RWPE2 (cell line): ENCODE results near the gene HDAC3.

Experiments
- ATAC-seq: fragments of 200-7000 bp; cut with Tn5 transposase; 3 replicates; pipeline ENCODE4 v1.9.1; 2021; ENCODE audit warnings: low read depth
- DNase-seq: peaks from one replicate; pipeline ENCODE4 v3.0.0-alpha.2; 2020; ENCODE audit warnings: low spot score
- H3K27ac ChIP-seq: fragments of 450-650 bp; 2 replicates; pipeline ENCODE4 v1.5.1; 2017; ENCODE audit warnings: mild to moderate bottlenecking; ENCODE audit not compliant: poor library complexity, severe bottlenecking
- H3K27me3 ChIP-seq: fragments of 250-450 bp; sonication (Bioruptor Pico); 2 replicates; pipeline ENCODE4 v1.5.1; 2021; ENCODE audit warnings: mild to moderate bottlenecking, moderate library complexity; ENCODE audit not compliant: insufficient read depth, poor library complexity, severe bottlenecking
- H3K36me3 ChIP-seq: fragments of 250-450 bp; sonication (Bioruptor Pico); 2 replicates; pipeline ENCODE4 v1.5.1; 2020; ENCODE audit warnings: low read depth, mild to moderate bottlenecking, moderate library complexity
- H3K4me1 ChIP-seq: fragments of 250-450 bp; sonication (Bioruptor Pico); 2 replicates; pipeline ENCODE4 v1.5.1; 2021; ENCODE audit warnings: mild to moderate bottlenecking, moderate library complexity; ENCODE audit not compliant: insufficient read depth, poor library complexity, severe bottlenecking
- H3K4me3 ChIP-seq: fragments of 250-450 bp; sonication (Bioruptor Pico); 2 replicates; pipeline ENCODE4 v1.5.1; 2021; ENCODE audit warnings: mild to moderate bottlenecking, moderate library complexity; ENCODE audit not compliant: severe bottlenecking
- H3K9me3 ChIP-seq: fragments of 250-450 bp; sonication (Bioruptor Pico); 2 replicates; pipeline ENCODE4 v1.5.1; 2021; ENCODE audit warnings: mild to moderate bottlenecking, moderate library complexity; ENCODE audit not compliant: severe bottlenecking
- CTCF ChIP-seq: fragments of 450-650 bp; IDR thresholded peaks from one replicate; pipeline ENCODE4 v1.5.1; 2017; ENCODE audit warnings: mild to moderate bottlenecking, moderate library complexity; ENCODE audit not compliant: poor library complexity, severe bottlenecking

Gene HDAC3

GRCh38 chr5:141647851-141648250, 11.2 kb upstream of the HDAC3 start:
- Histone ChIP-seq H3K4me3 (no peak overlapping the region), H3K9me3 (no peaks in the 10 kb centered on the region), H3K27ac (no peak overlapping the region), H3K4me1 (no peaks in the 10 kb centered on the region), H3K36me3 (peaks cover 12% of the 10 kb centered on the region), H3K27me3 (no peaks in the 10 kb centered on the region)
- no peak for TF ChIP-seq CTCF
- no peak for DNase-seq
- ATAC-seq: no peak

DNA sequence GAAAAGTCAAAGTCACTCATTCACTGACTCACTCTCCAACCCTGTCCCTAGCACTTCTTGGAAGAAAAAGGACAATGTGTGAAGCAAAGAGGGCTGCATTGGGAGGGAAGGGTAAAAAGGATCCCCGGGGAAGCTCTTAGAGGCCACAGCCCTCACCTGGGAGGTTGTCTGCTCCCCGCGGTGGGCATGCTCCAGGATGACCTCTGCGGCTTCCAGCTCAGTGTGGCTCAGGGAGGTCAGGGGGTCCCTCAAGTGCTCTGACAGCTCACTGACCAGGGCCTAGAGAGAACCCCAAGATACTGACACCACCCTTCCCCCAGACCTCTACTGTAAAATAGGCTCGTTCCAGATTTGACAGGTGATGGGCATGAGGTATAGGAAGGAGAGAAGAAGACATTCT, 10.6 kb upstream of the HDAC3 start:
- Histone ChIP-seq H3K4me3 (no peak overlapping the region), H3K27me3 (no peaks in the 10 kb centered on the region), H3K27ac (no peak overlapping the region), H3K36me3 (peaks cover 18% of the 10 kb centered on the region), H3K9me3 (no peaks in the 10 kb centered on the region), H3K4me1 (no peaks in the 10 kb centered on the region)
- ATAC-seq (no peak), DNase-seq (no peak)
- TF ChIP-seq CTCF: no peak

- Histone ChIP-seq H3K4me3 (no peak overlapping the region), H3K4me1 (no peaks in the 10 kb centered on the region), H3K9me3 (no peaks in the 10 kb centered on the region), H3K27me3 (no peaks in the 10 kb centered on the region), H3K27ac (no peak overlapping the region), H3K36me3 (peaks cover 19% of the 10 kb centered on the region)
- no peak for TF ChIP-seq CTCF
- ATAC-seq: peak; percentile 28
- no peak for DNase-seq
Measured at GRCh38 chr5:141646026-141646425, 9.4 kb upstream of the HDAC3 start.

DNA sequence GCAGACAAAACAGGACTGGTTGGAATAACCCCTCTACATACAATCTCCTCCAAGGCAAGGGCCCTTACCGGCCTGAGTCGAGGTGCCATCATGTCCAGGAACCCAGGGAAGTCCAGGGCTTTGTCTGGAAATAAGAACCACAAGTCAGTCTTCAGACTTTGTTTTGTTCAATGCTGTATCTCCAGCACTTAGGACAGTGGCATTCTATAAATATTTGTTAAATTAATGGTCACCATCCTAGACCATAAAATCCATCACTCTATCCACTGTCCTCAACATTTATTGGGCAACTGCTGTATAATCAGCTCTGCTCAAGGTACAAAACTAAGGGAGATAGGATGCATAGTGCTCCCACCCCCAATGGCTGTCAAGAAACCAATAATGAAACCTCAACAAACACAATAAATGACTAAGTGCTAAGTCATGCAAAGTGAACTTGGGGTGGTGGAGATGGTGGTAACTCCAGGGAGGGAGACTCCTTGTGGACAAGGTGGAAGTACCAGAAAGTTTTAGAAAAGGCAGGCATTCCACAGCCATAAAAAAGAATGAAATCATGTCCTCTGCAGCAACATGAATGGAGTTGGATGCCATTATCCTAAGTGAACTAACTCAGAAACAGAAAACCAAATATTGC, 5.1 kb upstream of the HDAC3 start:
- TF ChIP-seq CTCF: peak; percentile 73
- H3K27ac ChIP-seq: no peak overlapping the region
- H3K4me1 ChIP-seq: no peaks in the 10 kb centered on the region
- H3K36me3 ChIP-seq: peaks cover 19% of the 10 kb centered on the region
- H3K27me3 ChIP-seq: no peaks in the 10 kb centered on the region
- no peak for DNase-seq
- peak; percentile 66 for ATAC-seq
- no peak overlapping the region for H3K4me3 ChIP-seq
- no peaks in the 10 kb centered on the region for H3K9me3 ChIP-seq

GRCh38 chr5:141640698-141641097, 4.0 kb upstream of the HDAC3 start:
- no peak overlapping the region for H3K27ac ChIP-seq
- no peak for ATAC-seq
- no peaks in the 10 kb centered on the region for H3K27me3 ChIP-seq
- no peak for TF ChIP-seq CTCF
- H3K36me3 ChIP-seq: peaks cover 18% of the 10 kb centered on the region
- no peak overlapping the region for H3K4me3 ChIP-seq
- peaks cover 1% of the 10 kb centered on the region for H3K4me1 ChIP-seq
- DNase-seq: no peak
- H3K9me3 ChIP-seq: no peaks in the 10 kb centered on the region
